Measurements from ENCODE around the gene FOXL2NB. TPM values are rescaled to one million over a fixed set of nuclear protein-coding genes. Genes with fewer than 3 reads are reported as not detected.
A peak's percentile ranks its signal among the peaks of the same experiment; 100 is the strongest.

FOXL2NB gene
- total RNA-seq, 3 donors from 2014 or later (not counting 1 experiment from before 2014, with no cell fraction given) = not detected

- TF ChIP-seq CTCF (IDR thresholded peaks at IDR 0.05) = no peak
- intact Hi-C loops (cut with micrococcal nuclease) = no loop called here
- H3K4me1 Mint-ChIP-seq = peaks cover 19 to 37% of the 10 kb centered on the region in 2 donors
- no peak overlapping the region for H3K27ac Mint-ChIP-seq
- H3K36me3 Mint-ChIP-seq = no peaks in the 10 kb centered on the region
- peaks cover 70% of the 10 kb centered on the region for H3K27me3 ChIP-seq (ENCODE audit: control insufficient read depth, insufficient read depth, low read length)
- no peaks in the 10 kb centered on the region for H3K9me3 Mint-ChIP-seq
- no peak overlapping the region for H3K27ac ChIP-seq (ENCODE audit: low read length)
- H3K27me3 Mint-ChIP-seq (ENCODE audit: low read depth in 2 of 2) = peaks cover 70 to 78% of the 10 kb centered on the region in 2 donors
- 2% methylated on average over 120 of the region's 120 CpGs for WGBS (ENCODE audit: insufficient coverage)
- H3K4me3 ChIP-seq (ENCODE audit: low read length) = no peak overlapping the region
- H3K9me3 ChIP-seq (ENCODE audit: control insufficient read depth, insufficient read depth, low read length) = no peaks in the 10 kb centered on the region
- no peaks in the 10 kb centered on the region for H3K36me3 ChIP-seq (ENCODE audit: control insufficient read depth, insufficient read depth, low read length)
- peaks cover 46% of the 10 kb centered on the region for H3K4me1 ChIP-seq (ENCODE audit: control insufficient read depth, insufficient read depth, low read length)
- H3K4me3 Mint-ChIP-seq = peak overlapping the region; percentile 92
- DNase-seq (peak in 1 of 2 donors; percentile 47), ATAC-seq (peak in 2 of 3 donors; percentile 6 to 38)
Observed at GRCh38 chr3:138945709-138946662, 1.0 kb upstream of the FOXL2NB start.

GRCh38 chr3:138947495-138948121, 591 bp downstream of the FOXL2NB start:
- peaks cover 60 to 73% of the 10 kb centered on the region in 2 donors for H3K27me3 Mint-ChIP-seq (ENCODE audit: low read depth in 2 of 2)
- H3K9me3 Mint-ChIP-seq = no peaks in the 10 kb centered on the region
- intact Hi-C loops (cut with micrococcal nuclease) = no loop called here
- H3K27ac Mint-ChIP-seq = no peak overlapping the region
- Histone ChIP-seq H3K36me3 (ENCODE audit: control insufficient read depth, insufficient read depth, low read length) (no peaks in the 10 kb centered on the region), H3K4me1 (ENCODE audit: control insufficient read depth, insufficient read depth, low read length) (peaks cover 46% of the 10 kb centered on the region), H3K9me3 (ENCODE audit: control insufficient read depth, insufficient read depth, low read length) (no peaks in the 10 kb centered on the region), H3K27me3 (ENCODE audit: control insufficient read depth, insufficient read depth, low read length) (peaks cover 60% of the 10 kb centered on the region), H3K27ac (ENCODE audit: low read length) (no peak overlapping the region), H3K4me3 (ENCODE audit: low read length) (no peak overlapping the region)
- ATAC-seq (no peak), DNase-seq (no peak)
- H3K4me3 Mint-ChIP-seq = peak overlapping the region; percentile 64
- WGBS (ENCODE audit: insufficient coverage) = 16% methylated on average over 20 of the region's 21 CpGs
- no peaks in the 10 kb centered on the region for H3K36me3 Mint-ChIP-seq
- peaks cover 19 to 37% of the 10 kb centered on the region in 2 donors for H3K4me1 Mint-ChIP-seq
- TF ChIP-seq CTCF (IDR thresholded peaks at IDR 0.05) = no peak

GRCh38 chr3:138948371-138949001, 1.5 kb downstream of the FOXL2NB start:
- WGBS (ENCODE audit: insufficient coverage) = 68% methylated on average over 2 of the region's 3 CpGs
- DNase-seq = no peak
- Mint-ChIP-seq H3K9me3 (no peaks in the 10 kb centered on the region), H3K27me3 (ENCODE audit: low read depth in 2 of 2) (peaks cover 51 to 71% of the 10 kb centered on the region in 2 donors), H3K36me3 (no peaks in the 10 kb centered on the region), H3K27ac (no peak overlapping the region), H3K4me3 (peak overlapping the region; percentile 35), H3K4me1 (peaks cover 19 to 37% of the 10 kb centered on the region in 2 donors)
- H3K4me3 ChIP-seq (ENCODE audit: low read length) = no peak overlapping the region
- no peak for TF ChIP-seq CTCF (IDR thresholded peaks at IDR 0.05)
- H3K4me1 ChIP-seq (ENCODE audit: control insufficient read depth, insufficient read depth, low read length) = peaks cover 44% of the 10 kb centered on the region
- H3K27me3 ChIP-seq (ENCODE audit: control insufficient read depth, insufficient read depth, low read length) = peaks cover 52% of the 10 kb centered on the region
- H3K36me3 ChIP-seq (ENCODE audit: control insufficient read depth, insufficient read depth, low read length) = no peaks in the 10 kb centered on the region
- intact Hi-C loops (cut with micrococcal nuclease) = no loop called here
- H3K27ac ChIP-seq (ENCODE audit: low read length) = no peak overlapping the region
- ATAC-seq = no peak
- no peaks in the 10 kb centered on the region for H3K9me3 ChIP-seq (ENCODE audit: control insufficient read depth, insufficient read depth, low read length)

Data from natural killer cell (primary cell).